ENCODE data around the gene CLASRP. TPM values are rescaled to one million over a fixed set of nuclear protein-coding genes. Genes with fewer than 3 reads are reported as not detected.
A peak's percentile ranks its signal among the peaks of the same experiment; 100 is the strongest.

The CLASRP gene
- total RNA-seq, 1 donor from 2014 or later, result 83.7 TPM

- intact Hi-C loops (cut with DNase I), result no loop called here
- Histone ChIP-seq H3K36me3 (no peaks in the 10 kb centered on the region), H3K4me3 (no peak overlapping the region), H3K9me3 (no peaks in the 10 kb centered on the region), H3K4me1 (peaks cover 12% of the 10 kb centered on the region), H3K27ac (no peak overlapping the region), H3K27me3 (no peaks in the 10 kb centered on the region)
- DNase-seq (no peak), ATAC-seq (peak; percentile 36)
- no peak for TF ChIP-seq CTCF (IDR thresholded peaks at IDR 0.05)
Measured at GRCh38 chr19:45113628-45114027, 74.8 kb downstream of the CLASRP start.

GRCh38 chr19:45114116-45114515, 75.3 kb downstream of the CLASRP start:
- no peak overlapping the region for H3K27ac ChIP-seq
- no peak overlapping the region for H3K4me3 ChIP-seq
- no peak for DNase-seq
- intact Hi-C loops (cut with DNase I), result no loop called here
- peaks cover 12% of the 10 kb centered on the region for H3K4me1 ChIP-seq
- TF ChIP-seq CTCF (IDR thresholded peaks at IDR 0.05), result no peak
- no peak for ATAC-seq
- no peaks in the 10 kb centered on the region for H3K9me3 ChIP-seq
- H3K36me3 ChIP-seq, result no peaks in the 10 kb centered on the region
- no peaks in the 10 kb centered on the region for H3K27me3 ChIP-seq

- ATAC-seq, result peak; percentile 63
- Histone ChIP-seq H3K4me3 (no peak overlapping the region), H3K9me3 (no peaks in the 10 kb centered on the region), H3K27ac (no peak overlapping the region), H3K36me3 (no peaks in the 10 kb centered on the region), H3K4me1 (peaks cover 12% of the 10 kb centered on the region), H3K27me3 (no peaks in the 10 kb centered on the region)
- no peak for DNase-seq
- no peak for TF ChIP-seq CTCF (IDR thresholded peaks at IDR 0.05)
- intact Hi-C loops (cut with DNase I), result no loop called here
Measured at GRCh38 chr19:45115809-45116615, 77.2 kb downstream of the CLASRP start.

- peaks cover 12% of the 10 kb centered on the region for H3K4me1 ChIP-seq
- ATAC-seq (peak; percentile 74), DNase-seq (peak; percentile 80)
- TF ChIP-seq CTCF (IDR thresholded peaks at IDR 0.05), result no peak
- H3K4me3 ChIP-seq, result no peak overlapping the region
- no peaks in the 10 kb centered on the region for H3K36me3 ChIP-seq
- H3K27me3 ChIP-seq, result no peaks in the 10 kb centered on the region
- intact Hi-C loops (cut with DNase I), result no loop called here
- H3K9me3 ChIP-seq, result no peaks in the 10 kb centered on the region
- H3K27ac ChIP-seq, result no peak overlapping the region
Measured at GRCh38 chr19:45117167-45117594, 78.3 kb downstream of the CLASRP start.

GRCh38 chr19:45117671-45118070, 78.8 kb downstream of the CLASRP start:
- Histone ChIP-seq H3K4me1 (peaks cover 12% of the 10 kb centered on the region), H3K9me3 (no peaks in the 10 kb centered on the region), H3K4me3 (no peak overlapping the region), H3K27me3 (no peaks in the 10 kb centered on the region), H3K27ac (no peak overlapping the region), H3K36me3 (no peaks in the 10 kb centered on the region)
- intact Hi-C loops (cut with DNase I), result no loop called here
- TF ChIP-seq CTCF (IDR thresholded peaks at IDR 0.05), result no peak
- ATAC-seq (no peak), DNase-seq (no peak)

All from upper lobe of right lung (tissue), 1 donor.